GM18907 (cell line): ENCODE results near the gene PARP16.

Experiments used
- ATAC-seq: cut with Tn5 transposase; IDR thresholded peaks from one replicate; pipeline ENCODE4 v1.9.1; 2021; ENCODE audit warnings: mild to moderate bottlenecking, moderate library complexity; ENCODE audit not compliant: unreplicated experiment

The PARP16 gene

DNA sequence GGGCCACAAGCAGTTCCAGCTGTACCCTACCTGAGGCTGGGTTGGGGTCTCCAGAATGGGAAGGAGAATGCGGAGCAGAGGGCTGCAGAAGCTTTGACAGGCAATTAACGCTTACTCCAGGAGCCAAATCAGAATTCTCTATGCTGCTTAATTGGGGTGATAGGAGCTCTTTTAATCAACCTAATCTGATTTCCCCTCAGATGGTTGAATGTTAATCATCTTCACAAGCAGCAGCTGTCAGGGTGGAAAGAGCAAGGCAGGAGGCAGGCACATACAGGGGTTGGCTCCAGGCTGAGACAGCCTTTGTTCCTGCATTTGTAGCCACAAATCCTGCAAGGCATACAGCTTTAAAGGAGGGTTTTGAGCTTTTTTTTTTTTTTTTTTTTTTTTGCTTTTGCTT lies 78.0 kb downstream of the PARP16 start:
- no peak for ATAC-seq
